GM19395 (cell line): ENCODE results near the gene TRIO.
A peak's percentile ranks its signal among the peaks of the same experiment; 100 is the strongest.

Experiments
- ATAC-seq: cut with Tn5 transposase; IDR thresholded peaks from one replicate; pipeline ENCODE4 v1.9.1; 2021; ENCODE audit warnings: mild to moderate bottlenecking, moderate library complexity; ENCODE audit not compliant: unreplicated experiment

Gene TRIO

GRCh38 chr5:14240359-14240758, 97.2 kb downstream of the TRIO start:
- ATAC-seq = no peak

GRCh38 chr5:14241141-14241540, 98.0 kb downstream of the TRIO start:
- ATAC-seq = no peak

GRCh38 chr5:14242447-14242846, 99.3 kb downstream of the TRIO start:
- ATAC-seq = no peak

GRCh38 chr5:14242871-14243383, 99.8 kb downstream of the TRIO start:
- ATAC-seq = no peak

GRCh38 chr5:14243766-14244165, 100.6 kb downstream of the TRIO start:
- ATAC-seq = no peak

- peak; percentile 6 for ATAC-seq
Observed at GRCh38 chr5:14244721-14245120, 101.6 kb downstream of the TRIO start.

- ATAC-seq = peak; percentile 59
Observed at GRCh38 chr5:14245132-14245925, 102.2 kb downstream of the TRIO start.

GRCh38 chr5:14246350-14247053, 103.4 kb downstream of the TRIO start:
- no peak for ATAC-seq

- ATAC-seq = no peak
Observed at GRCh38 chr5:14247054-14247386, 103.9 kb downstream of the TRIO start.

- ATAC-seq = no peak
Observed at GRCh38 chr5:14249258-14250082, 106.3 kb downstream of the TRIO start.

GRCh38 chr5:14250084-14250695, 107.0 kb downstream of the TRIO start:
- peak; percentile 29 for ATAC-seq

GRCh38 chr5:14250748-14251701, 107.9 kb downstream of the TRIO start:
- ATAC-seq = peak; percentile 33

GRCh38 chr5:14251733-14252132, 108.6 kb downstream of the TRIO start:
- ATAC-seq = peak; percentile 54

- ATAC-seq = no peak
Observed at GRCh38 chr5:14252793-14253192, 109.7 kb downstream of the TRIO start.

GRCh38 chr5:14254686-14255085, 111.5 kb downstream of the TRIO start:
- ATAC-seq = no peak

- no peak for ATAC-seq
Observed at GRCh38 chr5:14256026-14256690, 113.0 kb downstream of the TRIO start.

- no peak for ATAC-seq
Observed at GRCh38 chr5:14256756-14257393, 113.7 kb downstream of the TRIO start.

GRCh38 chr5:14257995-14258403, 114.9 kb downstream of the TRIO start:
- peak; percentile 70 for ATAC-seq

- ATAC-seq = peak; percentile 60
Observed at GRCh38 chr5:14258840-14259239, 115.7 kb downstream of the TRIO start.
